AG09319 (cell line): Measurements from ENCODE around the gene ANKRD17.

Experiments
- DNase-seq: peaks from one replicate; pipeline ENCODE4 v3.0.0-alpha.2; 2010; ENCODE audit warnings: low read depth; ENCODE audit errors: extremely low read depth
- CTCF ChIP-seq: IDR thresholded peaks from 2 replicates; pipeline ENCODE4 v1.5.1; 2011; ENCODE audit warnings: low read depth, mild to moderate bottlenecking, inconsistent platforms, low read length, moderate library complexity

Gene ANKRD17

GRCh38 chr4:73098016-73098415, 160.6 kb downstream of the ANKRD17 start:
- no peak for DNase-seq
- TF ChIP-seq CTCF = no peak

GRCh38 chr4:73092868-73093267, 165.7 kb downstream of the ANKRD17 start:
- DNase-seq = no peak
- no peak for TF ChIP-seq CTCF

GRCh38 chr4:73090738-73091137, 167.9 kb downstream of the ANKRD17 start:
- no peak for TF ChIP-seq CTCF
- DNase-seq = no peak

- no peak for DNase-seq
These were observed 170.7 kb downstream of the ANKRD17 start for GRCh38 chr4:73087871-73088270.

GRCh38 chr4:73086095-73086868, 172.3 kb downstream of the ANKRD17 start:
- TF ChIP-seq CTCF = no peak
- no peak for DNase-seq

More at GRCh38 chr4:73087871-73088270, 170.7 kb downstream of the ANKRD17 start:
- no peak for TF ChIP-seq CTCF

GRCh38 chr4:73080789-73081188, 177.8 kb downstream of the ANKRD17 start:
- DNase-seq = no peak
- no peak for TF ChIP-seq CTCF

- no peak for DNase-seq
- TF ChIP-seq CTCF = no peak
These were observed 182.8 kb downstream of the ANKRD17 start for GRCh38 chr4:73075832-73076231.
